PFSK-1 (cell line): Measurements from ENCODE around the gene IQGAP2.

Experiments
- FOXP2 ChIP-seq: optimal IDR thresholded peaks from 2 replicates; pipeline ENCODE3; 2011; ENCODE audit warnings: borderline replicate concordance, control low read depth, inconsistent platforms; ENCODE audit not compliant: insufficient read depth; ENCODE audit errors: extremely low read length, extremely low read depth
- POLR2AphosphoS5 ChIP-seq: IDR thresholded peaks from 2 replicates; pipeline ENCODE4 v1.6.1; 2012; ENCODE audit warnings: low read depth, mild to moderate bottlenecking, control low read depth, low read length, moderate library complexity
- SIN3A ChIP-seq: IDR thresholded peaks from 2 replicates; pipeline ENCODE4 v1.6.1; 2012; ENCODE audit warnings: mild to moderate bottlenecking, low read length, moderate library complexity, borderline replicate concordance; ENCODE audit not compliant: insufficient read depth
- TAF1 ChIP-seq: IDR thresholded peaks from 2 replicates; pipeline ENCODE4 v1.6.1; 2012; ENCODE audit warnings: low read length, control low read depth, borderline replicate concordance; ENCODE audit not compliant: insufficient read depth
- TF ChIP-seq, protein P1 (sequence below), 2 experiments: IDR thresholded peaks; 2 replicates each; pipeline versions ENCODE4 v1.6.1 to v1.8.0; 2011 to 2012; ENCODE audit warnings: low read depth in 2 of 2, low read length in 2 of 2, control low read depth in 1 of 2, inconsistent platforms in 1 of 2, mild to moderate bottlenecking in 1 of 2, moderate library complexity in 1 of 2; ENCODE audit not compliant: insufficient read depth in 1 of 2

The IQGAP2 gene

GRCh38 chr5:76528547-76529331, 125.7 kb downstream of the IQGAP2 start:
- TF ChIP-seq, protein P1, sequence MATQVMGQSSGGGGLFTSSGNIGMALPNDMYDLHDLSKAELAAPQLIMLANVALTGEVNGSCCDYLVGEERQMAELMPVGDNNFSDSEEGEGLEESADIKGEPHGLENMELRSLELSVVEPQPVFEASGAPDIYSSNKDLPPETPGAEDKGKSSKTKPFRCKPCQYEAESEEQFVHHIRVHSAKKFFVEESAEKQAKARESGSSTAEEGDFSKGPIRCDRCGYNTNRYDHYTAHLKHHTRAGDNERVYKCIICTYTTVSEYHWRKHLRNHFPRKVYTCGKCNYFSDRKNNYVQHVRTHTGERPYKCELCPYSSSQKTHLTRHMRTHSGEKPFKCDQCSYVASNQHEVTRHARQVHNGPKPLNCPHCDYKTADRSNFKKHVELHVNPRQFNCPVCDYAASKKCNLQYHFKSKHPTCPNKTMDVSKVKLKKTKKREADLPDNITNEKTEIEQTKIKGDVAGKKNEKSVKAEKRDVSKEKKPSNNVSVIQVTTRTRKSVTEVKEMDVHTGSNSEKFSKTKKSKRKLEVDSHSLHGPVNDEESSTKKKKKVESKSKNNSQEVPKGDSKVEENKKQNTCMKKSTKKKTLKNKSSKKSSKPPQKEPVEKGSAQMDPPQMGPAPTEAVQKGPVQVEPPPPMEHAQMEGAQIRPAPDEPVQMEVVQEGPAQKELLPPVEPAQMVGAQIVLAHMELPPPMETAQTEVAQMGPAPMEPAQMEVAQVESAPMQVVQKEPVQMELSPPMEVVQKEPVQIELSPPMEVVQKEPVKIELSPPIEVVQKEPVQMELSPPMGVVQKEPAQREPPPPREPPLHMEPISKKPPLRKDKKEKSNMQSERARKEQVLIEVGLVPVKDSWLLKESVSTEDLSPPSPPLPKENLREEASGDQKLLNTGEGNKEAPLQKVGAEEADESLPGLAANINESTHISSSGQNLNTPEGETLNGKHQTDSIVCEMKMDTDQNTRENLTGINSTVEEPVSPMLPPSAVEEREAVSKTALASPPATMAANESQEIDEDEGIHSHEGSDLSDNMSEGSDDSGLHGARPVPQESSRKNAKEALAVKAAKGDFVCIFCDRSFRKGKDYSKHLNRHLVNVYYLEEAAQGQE (IDR thresholded peaks at IDR 0.05; ENCODE audit: insufficient read depth in 1 of 2, low read depth in 2 of 2, low read length in 2 of 2) = no peak
- TF ChIP-seq SIN3A (no peak), FOXP2 (no peak), POLR2AphosphoS5 (no peak), TAF1 (no peak)

DNA sequence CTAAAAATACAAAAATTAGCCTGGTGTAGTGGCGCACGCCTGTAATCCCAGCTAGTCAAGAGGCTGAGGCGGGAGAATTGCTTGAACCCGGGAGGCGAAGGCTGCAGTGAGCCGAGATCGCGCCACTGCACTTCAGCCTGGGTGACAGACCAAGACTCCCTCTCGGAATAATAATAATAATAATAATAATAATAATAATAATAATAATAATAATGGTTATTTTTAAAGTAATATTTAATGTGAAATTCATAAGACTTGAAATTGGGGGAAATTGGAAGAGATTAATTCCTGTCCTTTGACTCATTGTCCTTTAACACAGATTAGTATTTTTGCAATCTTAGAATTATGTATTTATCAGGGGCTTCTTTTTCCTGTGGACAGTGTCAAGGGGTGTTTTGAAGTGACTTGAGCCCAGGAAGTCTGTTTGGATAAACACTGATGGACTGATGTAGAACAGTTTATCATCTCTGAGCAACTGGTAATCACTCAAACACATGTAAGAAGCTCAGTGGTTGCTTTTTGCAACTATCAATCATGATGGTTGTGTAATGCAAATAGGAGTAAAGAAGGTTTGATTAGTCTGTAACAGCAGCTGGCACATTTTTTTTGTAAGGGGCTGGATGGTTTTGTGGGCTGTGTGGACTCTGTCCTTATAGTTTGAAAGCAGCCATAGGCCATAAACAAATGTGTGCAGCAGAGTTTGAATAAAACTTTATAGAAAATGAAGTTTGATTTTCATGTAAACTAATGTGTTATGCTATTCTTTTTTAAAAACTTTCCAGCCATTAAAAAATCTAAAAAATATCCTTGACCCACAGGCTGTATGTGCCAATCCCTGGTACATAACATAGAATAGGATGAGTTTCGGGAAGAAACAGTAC, 126.6 kb downstream of the IQGAP2 start:
- TF ChIP-seq SIN3A (no peak), FOXP2 (no peak), TAF1 (no peak), POLR2AphosphoS5 (no peak)
- TF ChIP-seq, protein P1 (IDR thresholded peaks at IDR 0.05; ENCODE audit: insufficient read depth in 1 of 2, low read depth in 2 of 2, low read length in 2 of 2) = no peak

GRCh38 chr5:76532052-76532451, 129.0 kb downstream of the IQGAP2 start:
- TF ChIP-seq TAF1 = no peak
- TF ChIP-seq, protein P1 (IDR thresholded peaks at IDR 0.05; ENCODE audit: insufficient read depth in 1 of 2, low read depth in 2 of 2, low read length in 2 of 2) = no peak
- TF ChIP-seq SIN3A = no peak
- TF ChIP-seq FOXP2 = no peak
- TF ChIP-seq POLR2AphosphoS5 = no peak

DNA sequence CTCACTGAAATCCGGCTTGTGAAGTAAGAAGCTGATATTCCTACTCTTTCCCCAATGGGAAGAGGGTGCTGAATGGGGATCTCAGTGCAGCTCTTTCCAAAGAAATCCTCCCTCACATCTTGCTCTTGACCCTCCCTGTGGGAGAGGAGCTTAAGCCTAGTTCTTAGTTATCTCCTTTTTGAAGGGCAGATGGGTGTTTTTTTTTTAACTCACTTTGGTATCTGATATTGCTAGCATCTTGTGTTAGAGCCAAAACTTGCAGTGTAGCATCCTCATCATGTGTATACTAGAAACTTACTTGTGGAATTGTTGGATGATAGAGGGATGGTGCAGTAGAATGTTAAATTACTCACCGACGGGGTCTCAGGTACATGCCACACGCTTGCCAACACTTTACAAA, 129.9 kb downstream of the IQGAP2 start:
- no peak for TF ChIP-seq SIN3A
- no peak for TF ChIP-seq FOXP2
- TF ChIP-seq, protein P1 (IDR thresholded peaks at IDR 0.05; ENCODE audit: insufficient read depth in 1 of 2, low read depth in 2 of 2, low read length in 2 of 2) = no peak
- no peak for TF ChIP-seq TAF1
- no peak for TF ChIP-seq POLR2AphosphoS5
